ENCODE results near the gene DCST2.

The DCST2 gene

GRCh38 chr1:154973344-154974101 lies 60.1 kb downstream of the DCST2 start:
- Histone ChIP-seq H3K14ac (ENCODE audit: low read length) (peak overlapping the region; percentile 97), H3K18ac (ENCODE audit: low read length) (peak overlapping the region; percentile 69), H3K27ac (ENCODE audit: low read depth, low read length) (peak overlapping the region; percentile 100), H3K79me2 (ENCODE audit: control insufficient read depth, insufficient read depth, low read length, poor library complexity) (peaks cover 31% of the 10 kb centered on the region), H3K4me2 (ENCODE audit: low read length) (peak overlapping the region; percentile 71), H4K8ac (ENCODE audit: low read depth, low read length) (peak overlapping the region; percentile 97), H3K36me3 (ENCODE audit: control insufficient read depth in 1 of 2, insufficient read depth in 2 of 2, low read length in 2 of 2) (peaks cover 3 to 8% of the 10 kb centered on the region in 2 experiments), H4K12ac (ENCODE audit: low read depth, low read length) (peak overlapping the region; percentile 82), H3K27me3 (ENCODE audit: insufficient read depth, low read length) (no peaks in the 10 kb centered on the region), H3K4me1 (ENCODE audit: control insufficient read depth in 1 of 2, insufficient read depth in 2 of 2, low read length in 2 of 2) (peaks cover 29 to 36% of the 10 kb centered on the region in 2 experiments), H2BK120ac (ENCODE audit: insufficient read depth, low read length, poor library complexity) (peak overlapping the region; percentile 97), H2AK5ac (ENCODE audit: low read length) (no peak overlapping the region), H3K9me3 (ENCODE audit: insufficient read depth, low read depth, low read length) (no peaks in the 10 kb centered on the region), H4K91ac (ENCODE audit: low read depth, low read length) (peak overlapping the region; percentile 98), H3K4me3 (ENCODE audit: low read depth, low read length) (peak overlapping the region; percentile 76), H3K9ac (ENCODE audit: low read length) (peak overlapping the region; percentile 98), H3K4ac (ENCODE audit: low read depth, low read length) (no peak overlapping the region), H2BK5ac (ENCODE audit: low read depth, low read length, poor library complexity) (peak overlapping the region; percentile 99), H3K79me1 (ENCODE audit: low read length) (peaks cover 36% of the 10 kb centered on the region), H3K23ac (ENCODE audit: low read length) (no peak overlapping the region), H2BK12ac (ENCODE audit: low read length) (no peak overlapping the region), H2AFZ (ENCODE audit: insufficient read depth, low read length, poor library complexity) (no peak overlapping the region)
- DNase-seq, result peak; percentile 100
- no CpG with 5 or more reads among the region's 37 CpGs for WGBS (ENCODE audit: extremely low coverage, insufficient coverage, insufficient read length)

DNA sequence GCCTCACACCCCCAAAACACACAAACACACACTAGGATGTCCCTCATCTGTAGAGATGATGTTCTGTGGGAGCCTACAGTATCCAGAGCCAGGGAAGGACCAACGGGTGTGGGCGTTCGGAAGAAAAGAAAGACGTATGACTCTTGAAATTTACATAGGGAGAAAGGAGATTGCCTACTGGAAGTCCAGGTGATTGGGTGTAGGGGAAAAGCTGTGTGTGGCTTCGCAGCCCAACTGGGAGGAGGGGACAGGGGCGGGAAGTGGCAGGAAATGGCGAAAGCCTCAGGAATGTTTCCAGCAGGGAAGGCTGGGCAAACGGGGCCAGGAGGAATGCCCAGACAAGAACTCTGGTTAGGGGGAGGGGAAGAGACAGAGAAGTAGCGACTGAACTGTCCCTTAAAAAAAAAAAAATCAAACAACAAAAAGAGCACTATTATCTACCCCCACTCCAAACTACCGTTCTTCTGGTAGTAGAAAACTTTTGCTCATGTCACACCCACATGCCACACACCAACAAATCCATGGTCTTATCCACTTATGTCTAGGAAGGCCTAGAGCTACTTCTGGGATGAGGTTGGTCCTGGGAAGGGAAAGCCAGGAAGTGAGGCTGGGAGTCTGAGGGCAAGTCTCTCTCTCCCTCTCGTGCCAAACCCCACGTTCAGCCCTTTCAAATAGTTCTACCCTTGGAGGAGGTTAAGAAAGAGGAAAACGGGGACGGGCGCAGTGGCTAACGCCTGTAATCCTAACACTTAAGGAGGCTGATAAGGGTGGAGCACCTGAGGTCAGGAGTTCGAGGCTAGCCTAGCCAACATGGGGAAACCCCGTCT lies 60.9 kb downstream of the DCST2 start:
- no peak overlapping the region for H3K23ac ChIP-seq (ENCODE audit: low read length)
- no peak overlapping the region for H3K4me3 ChIP-seq (ENCODE audit: low read depth, low read length)
- H2BK120ac ChIP-seq (ENCODE audit: insufficient read depth, low read length, poor library complexity), result peak overlapping the region; percentile 97
- peaks cover 37% of the 10 kb centered on the region for H3K79me1 ChIP-seq (ENCODE audit: low read length)
- H4K12ac ChIP-seq (ENCODE audit: low read depth, low read length), result peak overlapping the region; percentile 97
- H3K27me3 ChIP-seq (ENCODE audit: insufficient read depth, low read length), result no peaks in the 10 kb centered on the region
- peak overlapping the region; percentile 98 for H4K91ac ChIP-seq (ENCODE audit: low read depth, low read length)
- peak overlapping the region; percentile 99 for H2BK5ac ChIP-seq (ENCODE audit: low read depth, low read length, poor library complexity)
- H3K9me3 ChIP-seq (ENCODE audit: insufficient read depth, low read depth, low read length), result no peaks in the 10 kb centered on the region
- DNase-seq, result peak; percentile 92 to 95
- H4K8ac ChIP-seq (ENCODE audit: low read depth, low read length), result peak overlapping the region; percentile 97
- peak overlapping the region; percentile 97 for H3K14ac ChIP-seq (ENCODE audit: low read length)
- no CpG with 5 or more reads among the region's 18 CpGs for WGBS (ENCODE audit: extremely low coverage, insufficient coverage, insufficient read length)
- H2AFZ ChIP-seq (ENCODE audit: insufficient read depth, low read length, poor library complexity), result no peak overlapping the region
- peaks cover 31% of the 10 kb centered on the region for H3K79me2 ChIP-seq (ENCODE audit: control insufficient read depth, insufficient read depth, low read length, poor library complexity)
- peaks cover 36 to 42% of the 10 kb centered on the region in 2 experiments for H3K4me1 ChIP-seq (ENCODE audit: control insufficient read depth in 1 of 2, insufficient read depth in 2 of 2, low read length in 2 of 2)
- H3K18ac ChIP-seq (ENCODE audit: low read length), result peak overlapping the region; percentile 96
- H3K4ac ChIP-seq (ENCODE audit: low read depth, low read length), result peak overlapping the region; percentile 97
- peak overlapping the region; percentile 91 for H2AK5ac ChIP-seq (ENCODE audit: low read length)
- peaks cover 8 to 15% of the 10 kb centered on the region in 2 experiments for H3K36me3 ChIP-seq (ENCODE audit: control insufficient read depth in 1 of 2, insufficient read depth in 2 of 2, low read length in 2 of 2)
- H3K27ac ChIP-seq (ENCODE audit: low read depth, low read length), result peak overlapping the region; percentile 100
- peak overlapping the region; percentile 75 for H3K9ac ChIP-seq (ENCODE audit: low read length)
- H2BK12ac ChIP-seq (ENCODE audit: low read length), result peak overlapping the region; percentile 77
- peak overlapping the region; percentile 71 for H3K4me2 ChIP-seq (ENCODE audit: low read length)

GRCh38 chr1:154972213-154972516 lies 61.4 kb downstream of the DCST2 start:
- Histone ChIP-seq H2BK12ac (ENCODE audit: low read length) (peak overlapping the region; percentile 62), H3K18ac (ENCODE audit: low read length) (peak overlapping the region; percentile 88), H3K4me3 (ENCODE audit: low read depth, low read length) (no peak overlapping the region), H4K91ac (ENCODE audit: low read depth, low read length) (peak overlapping the region; percentile 87), H3K14ac (ENCODE audit: low read length) (peak overlapping the region; percentile 89), H2AK5ac (ENCODE audit: low read length) (peak overlapping the region; percentile 26), H4K8ac (ENCODE audit: low read depth, low read length) (peak overlapping the region; percentile 58), H3K79me2 (ENCODE audit: control insufficient read depth, insufficient read depth, low read length, poor library complexity) (peaks cover 31% of the 10 kb centered on the region), H3K4me1 (ENCODE audit: control insufficient read depth in 1 of 2, insufficient read depth in 2 of 2, low read length in 2 of 2) (peaks cover 39 to 47% of the 10 kb centered on the region in 2 experiments), H3K27ac (ENCODE audit: low read depth, low read length) (peak overlapping the region; percentile 100), H3K23ac (ENCODE audit: low read length) (no peak overlapping the region), H4K12ac (ENCODE audit: low read depth, low read length) (no peak overlapping the region), H3K9ac (ENCODE audit: low read length) (no peak overlapping the region), H3K4ac (ENCODE audit: low read depth, low read length) (peak overlapping the region; percentile 64), H3K36me3 (ENCODE audit: control insufficient read depth in 1 of 2, insufficient read depth in 2 of 2, low read length in 2 of 2) (peaks cover 14 to 20% of the 10 kb centered on the region in 2 experiments), H2BK120ac (ENCODE audit: insufficient read depth, low read length, poor library complexity) (peak overlapping the region; percentile 80), H3K4me2 (ENCODE audit: low read length) (peak overlapping the region; percentile 71), H3K27me3 (ENCODE audit: insufficient read depth, low read length) (no peaks in the 10 kb centered on the region), H3K9me3 (ENCODE audit: insufficient read depth, low read depth, low read length) (peaks cover 2% of the 10 kb centered on the region), H2BK5ac (ENCODE audit: low read depth, low read length, poor library complexity) (peak overlapping the region; percentile 92), H2AFZ (ENCODE audit: insufficient read depth, low read length, poor library complexity) (no peak overlapping the region), H3K79me1 (ENCODE audit: low read length) (peaks cover 38% of the 10 kb centered on the region)
- peak in 1 of 2 donors; percentile 76 for DNase-seq
- no CpG with 5 or more reads among the region's 3 CpGs for WGBS (ENCODE audit: extremely low coverage, insufficient coverage, insufficient read length)

DNA sequence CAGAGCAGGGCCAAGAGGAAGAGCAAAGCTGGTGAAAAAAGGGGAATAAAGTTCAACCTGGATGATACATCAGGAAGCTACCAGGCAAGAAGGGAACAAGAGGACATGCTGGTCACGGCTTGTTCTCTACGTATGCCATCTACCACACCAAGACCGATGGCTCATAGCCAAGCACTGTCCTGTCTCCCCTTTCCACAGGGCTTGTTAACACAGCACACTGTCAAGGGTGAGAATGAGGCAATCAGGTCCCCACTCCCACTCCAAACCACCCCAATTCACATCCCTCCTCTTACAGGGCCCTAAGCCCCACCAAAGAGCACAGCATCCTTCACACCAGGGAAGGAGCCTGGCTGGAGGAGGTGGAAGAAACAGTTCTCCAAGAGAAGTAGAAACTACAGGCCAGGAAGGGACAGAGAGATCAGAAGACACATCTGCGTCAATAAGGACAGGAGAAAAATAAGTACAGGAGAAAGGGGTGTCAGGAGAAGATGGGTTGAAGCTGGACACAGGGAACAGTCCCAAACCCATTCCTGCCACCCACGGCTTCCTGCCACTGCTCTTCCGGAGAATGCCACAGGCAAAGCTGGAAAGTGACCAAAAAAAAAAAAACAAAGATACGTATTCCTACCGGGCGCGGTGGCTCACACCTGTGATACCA lies 62.1 kb downstream of the DCST2 start:
- Histone ChIP-seq H2BK120ac (ENCODE audit: insufficient read depth, low read length, poor library complexity) (peak overlapping the region; percentile 24), H3K4ac (ENCODE audit: low read depth, low read length) (peak overlapping the region; percentile 46), H3K27ac (ENCODE audit: low read depth, low read length) (peak overlapping the region; percentile 100), H3K79me1 (ENCODE audit: low read length) (peaks cover 38% of the 10 kb centered on the region), H3K4me2 (ENCODE audit: low read length) (peak overlapping the region; percentile 56), H3K36me3 (ENCODE audit: control insufficient read depth in 1 of 2, insufficient read depth in 2 of 2, low read length in 2 of 2) (peaks cover 21 to 26% of the 10 kb centered on the region in 2 experiments), H2AFZ (ENCODE audit: insufficient read depth, low read length, poor library complexity) (peak overlapping the region; percentile 2), H4K91ac (ENCODE audit: low read depth, low read length) (peak overlapping the region; percentile 51), H3K79me2 (ENCODE audit: control insufficient read depth, insufficient read depth, low read length, poor library complexity) (peaks cover 31% of the 10 kb centered on the region), H3K4me3 (ENCODE audit: low read depth, low read length) (no peak overlapping the region), H4K12ac (ENCODE audit: low read depth, low read length) (peak overlapping the region; percentile 7), H3K14ac (ENCODE audit: low read length) (peak overlapping the region; percentile 14), H2BK12ac (ENCODE audit: low read length) (peak overlapping the region; percentile 16), H3K9me3 (ENCODE audit: insufficient read depth, low read depth, low read length) (peaks cover 2% of the 10 kb centered on the region), H3K4me1 (ENCODE audit: control insufficient read depth in 1 of 2, insufficient read depth in 2 of 2, low read length in 2 of 2) (peaks cover 39 to 47% of the 10 kb centered on the region in 2 experiments), H3K9ac (ENCODE audit: low read length) (no peak overlapping the region), H2BK5ac (ENCODE audit: low read depth, low read length, poor library complexity) (peak overlapping the region; percentile 83), H3K23ac (ENCODE audit: low read length) (no peak overlapping the region), H2AK5ac (ENCODE audit: low read length) (peak overlapping the region; percentile 11), H3K27me3 (ENCODE audit: insufficient read depth, low read length) (no peaks in the 10 kb centered on the region), H4K8ac (ENCODE audit: low read depth, low read length) (peak overlapping the region; percentile 3), H3K18ac (ENCODE audit: low read length) (peak overlapping the region; percentile 7)
- no CpG with 5 or more reads among the region's 10 CpGs for WGBS (ENCODE audit: extremely low coverage, insufficient coverage, insufficient read length)
- peak; percentile 59 to 66 for DNase-seq
